ENCODE results near the gene SLC39A11. TPM values are rescaled to one million over a fixed set of nuclear protein-coding genes. Genes with fewer than 3 reads are reported as not detected.

The SLC39A11 gene
- total RNA-seq, 1 experiment from 2014 or later, result 15.2 TPM

- Histone ChIP-seq H2AFZ (ENCODE audit: low read length) (no peak overlapping the region), H3K4me1 (ENCODE audit: insufficient read depth, low read length) (no peaks in the 10 kb centered on the region), H3K14ac (ENCODE audit: insufficient read depth, low read length) (no peak overlapping the region), H2BK120ac (ENCODE audit: low read depth, low read length, poor library complexity, severe bottlenecking) (no peak overlapping the region), H3K56ac (ENCODE audit: insufficient read length, low read depth, low read length) (no peak overlapping the region), H3K9ac (ENCODE audit: extremely low read depth, insufficient read length, low read length) (no peak overlapping the region), H3K27me3 (ENCODE audit: insufficient read depth, low read length) (no peaks in the 10 kb centered on the region), H4K8ac (replicated peaks; ENCODE audit: insufficient read length, low read depth, low read length) (no peak overlapping the region), H2BK5ac (ENCODE audit: insufficient read length, low read length) (no peak overlapping the region), H3T11ph (ENCODE audit: low read length) (no peak overlapping the region), H2AK5ac (ENCODE audit: insufficient read length, low read length) (no peak overlapping the region), H4K20me1 (ENCODE audit: control insufficient read depth, insufficient read depth, insufficient read length) (no peaks in the 10 kb centered on the region), H3K9me3 (ENCODE audit: control insufficient read depth, low read depth, low read length) (no peaks in the 10 kb centered on the region), H3K4ac (ENCODE audit: low read depth, low read length) (no peak overlapping the region), H3K27ac (ENCODE audit: insufficient read length, low read depth, low read length) (no peak overlapping the region), H3K79me1 (ENCODE audit: insufficient read depth, low read depth, low read length, poor library complexity, severe bottlenecking) (no peaks in the 10 kb centered on the region), H3K4me2 (ENCODE audit: insufficient read depth, insufficient read length, low read length) (no peak overlapping the region), H2BK12ac (ENCODE audit: insufficient read length, low read depth, low read length) (no peak overlapping the region), H2BK20ac (ENCODE audit: low read depth, low read length, poor library complexity, severe bottlenecking) (no peak overlapping the region), H3K18ac (ENCODE audit: insufficient read length, low read depth, low read length) (no peak overlapping the region), H4K5ac (ENCODE audit: insufficient read length, low read depth, low read length) (no peak overlapping the region), H2BK15ac (ENCODE audit: low read depth, low read length) (no peak overlapping the region), H3K79me2 (ENCODE audit: insufficient read depth, low read length) (no peaks in the 10 kb centered on the region), H4K91ac (ENCODE audit: insufficient read length, low read depth, low read length) (no peak overlapping the region), H3K23me2 (ENCODE audit: insufficient read length, low read depth, low read length, poor library complexity, severe bottlenecking) (no peaks in the 10 kb centered on the region), H3K23ac (ENCODE audit: insufficient read length, low read depth, low read length) (no peak overlapping the region)
- H3K27me3 Mint-ChIP-seq (ENCODE audit: low read depth), result 0 out of 2 replicates have a peak, but pooled peaks cover 1% of the 10 kb centered on the region
- H3K36me3 Mint-ChIP-seq (ENCODE audit: insufficient read depth in 1 of 3, low read depth in 3 of 3), result no peaks in the 10 kb centered on the region; a peak in 1 of 7 replicates
- DNase-seq, result no peak
- TF ChIP-seq CTCF (conservative IDR thresholded peaks at IDR 0.05), result no peak
- H3K4me3 Mint-ChIP-seq, result no peak overlapping the region
- no CpG with 5 or more reads among the region's 4 CpGs for WGBS (ENCODE audit: extremely low coverage, insufficient read length, low lambda C conversion rate)
- H3K4me1 Mint-ChIP-seq, result no peaks in the 10 kb centered on the region
- no peaks in the 10 kb centered on the region; a peak in 1 of 5 replicates for H3K9me3 Mint-ChIP-seq
- H3K27ac Mint-ChIP-seq, result no peak overlapping the region
Observed at GRCh38 chr17:72672729-72673128, 419.8 kb downstream of the SLC39A11 start.
